SKM-1 (cell line): ENCODE measurements around the gene ITCH.
"Not testable (repeated sequence)": the region's sequence is repeated elsewhere in the genome, so short reads cannot be mapped to it uniquely, and the experiment has no call there.

Experiments
- DNase-seq: peaks from one replicate; lab custom pipeline; 2025; ENCODE audit not compliant: unreplicated experiment; lab: John Stamatoyannopoulos, UW

ITCH gene

GRCh38 chr20:34449674-34450592, 86.9 kb downstream of the ITCH start:
- DNase-seq = no peak

GRCh38 chr20:34452281-34452982, 89.4 kb downstream of the ITCH start:
- DNase-seq = no peak

- DNase-seq = no peak
Observed at GRCh38 chr20:34458631-34459030, 95.6 kb downstream of the ITCH start.

GRCh38 chr20:34459209-34459897, 96.3 kb downstream of the ITCH start:
- DNase-seq = no peak

- no peak for DNase-seq
Observed at GRCh38 chr20:34461779-34462087, 98.7 kb downstream of the ITCH start.

GRCh38 chr20:34468951-34469350, 105.9 kb downstream of the ITCH start:
- DNase-seq = no peak

GRCh38 chr20:34472246-34472925, 109.3 kb downstream of the ITCH start:
- DNase-seq = no peak

GRCh38 chr20:34473262-34473883, 110.3 kb downstream of the ITCH start:
- DNase-seq = no peak

- DNase-seq = no peak
Observed at GRCh38 chr20:34475979-34476736, 113.1 kb downstream of the ITCH start.

- DNase-seq = no peak
Observed at GRCh38 chr20:34479627-34480026, 116.6 kb downstream of the ITCH start.

GRCh38 chr20:34482154-34482553, 119.1 kb downstream of the ITCH start:
- not testable (repeated sequence) for DNase-seq

GRCh38 chr20:34483585-34484220, 120.6 kb downstream of the ITCH start:
- DNase-seq = not testable (repeated sequence)

- DNase-seq = no peak
Observed at GRCh38 chr20:34485068-34485634, 122.1 kb downstream of the ITCH start.

GRCh38 chr20:34491226-34491931, 128.3 kb downstream of the ITCH start:
- no peak for DNase-seq

- no peak for DNase-seq
Observed at GRCh38 chr20:34491932-34492509, 128.9 kb downstream of the ITCH start.

GRCh38 chr20:34493646-34494045, 130.6 kb downstream of the ITCH start:
- no peak for DNase-seq

GRCh38 chr20:34495307-34495706, 132.2 kb downstream of the ITCH start:
- no peak for DNase-seq

- DNase-seq = no peak
Observed at GRCh38 chr20:34495916-34496315, 132.8 kb downstream of the ITCH start.
